ENCODE data around the gene ERC1. TPM values are rescaled to one million over a fixed set of nuclear protein-coding genes. Genes with fewer than 3 reads are reported as not detected.

The ERC1 gene
- total RNA-seq, 2 experiments from 2014 or later = 40.1 to 49.6 TPM

GRCh38 chr12:1362143-1362662 is 371.2 kb downstream of the ERC1 start:
- H3K4me1 Mint-ChIP-seq (ENCODE audit: low read depth) = no peaks in the 10 kb centered on the region
- H3K36me3 Mint-ChIP-seq (ENCODE audit: low read depth) = peaks cover 6% of the 10 kb centered on the region
- ATAC-seq (ENCODE audit: poor library complexity) = no peak
- no peak overlapping the region for H3K4me3 ChIP-seq (ENCODE audit: low read length)
- no peaks in the 10 kb centered on the region for H3K27me3 ChIP-seq (ENCODE audit: control insufficient read depth in 1 of 2, insufficient read depth in 2 of 2, low read length in 2 of 2)
- no peak for DNase-seq
- POLR2A ChIA-PET = no interaction called here
- CTCF ChIA-PET = no interaction called here
- H3K9me3 ChIP-seq (ENCODE audit: control insufficient read depth in 1 of 2, insufficient read depth in 1 of 2, low read length in 2 of 2) = no peaks in the 10 kb centered on the region
- no peaks in the 10 kb centered on the region for H3K27me3 Mint-ChIP-seq
- no peak overlapping the region for H3K27ac ChIP-seq (ENCODE audit: low read depth in 1 of 2, low read length in 2 of 2)
- TF ChIP-seq CTCF (IDR thresholded peaks at IDR 0.05) = no peak
- intact Hi-C loops (cut with DNase I, micrococcal nuclease) = no loop called here
- peaks cover 2% of the 10 kb centered on the region for H3K9me3 Mint-ChIP-seq
- H3K4me1 ChIP-seq (ENCODE audit: insufficient read depth, low read length) = no peaks in the 10 kb centered on the region
- H3K4me3 Mint-ChIP-seq = no peak overlapping the region
- no peak overlapping the region for H3K27ac Mint-ChIP-seq
- H3K36me3 ChIP-seq (ENCODE audit: insufficient read depth, low read length) = no peaks in the 10 kb centered on the region

GRCh38 chr12:1365703-1366102 is 374.7 kb downstream of the ERC1 start:
- H3K27ac Mint-ChIP-seq = no peak overlapping the region
- Histone ChIP-seq H3K9me3 (ENCODE audit: control insufficient read depth in 1 of 2, insufficient read depth in 1 of 2, low read length in 2 of 2) (no peaks in the 10 kb centered on the region), H3K27ac (ENCODE audit: low read depth in 1 of 2, low read length in 2 of 2) (no peak overlapping the region), H3K4me3 (ENCODE audit: low read length) (no peak overlapping the region), H3K27me3 (ENCODE audit: control insufficient read depth in 1 of 2, insufficient read depth in 2 of 2, low read length in 2 of 2) (no peaks in the 10 kb centered on the region), H3K36me3 (ENCODE audit: insufficient read depth, low read length) (no peaks in the 10 kb centered on the region), H3K4me1 (ENCODE audit: insufficient read depth, low read length) (no peaks in the 10 kb centered on the region)
- CTCF ChIA-PET = no interaction called here
- DNase-seq (no peak), ATAC-seq (ENCODE audit: poor library complexity) (no peak)
- POLR2A ChIA-PET = no interaction called here
- H3K4me3 Mint-ChIP-seq = no peak overlapping the region
- H3K4me1 Mint-ChIP-seq (ENCODE audit: low read depth) = no peaks in the 10 kb centered on the region
- intact Hi-C loops (cut with DNase I, micrococcal nuclease) = no loop called here
- TF ChIP-seq CTCF (IDR thresholded peaks at IDR 0.05) = no peak
- H3K36me3 Mint-ChIP-seq (ENCODE audit: low read depth) = peaks cover 11% of the 10 kb centered on the region
- no peaks in the 10 kb centered on the region for H3K27me3 Mint-ChIP-seq
- peaks cover 2% of the 10 kb centered on the region for H3K9me3 Mint-ChIP-seq

GRCh38 chr12:1367331-1368291 is 376.6 kb downstream of the ERC1 start:
- Mint-ChIP-seq H3K27me3 (no peaks in the 10 kb centered on the region), H3K36me3 (ENCODE audit: low read depth) (peaks cover 28% of the 10 kb centered on the region), H3K4me3 (no peak overlapping the region), H3K4me1 (ENCODE audit: low read depth) (no peaks in the 10 kb centered on the region), H3K27ac (no peak overlapping the region), H3K9me3 (peaks cover 2% of the 10 kb centered on the region)
- H3K27ac ChIP-seq (ENCODE audit: low read depth in 1 of 2, low read length in 2 of 2) = no peak overlapping the region
- peaks cover 6% of the 10 kb centered on the region for H3K36me3 ChIP-seq (ENCODE audit: insufficient read depth, low read length)
- ChIA-PET CTCF (no interaction called here), POLR2A (no interaction called here)
- ATAC-seq (ENCODE audit: poor library complexity) (no peak), DNase-seq (no peak)
- no peaks in the 10 kb centered on the region for H3K9me3 ChIP-seq (ENCODE audit: control insufficient read depth in 1 of 2, insufficient read depth in 1 of 2, low read length in 2 of 2)
- TF ChIP-seq CTCF (IDR thresholded peaks at IDR 0.05) = no peak
- no peaks in the 10 kb centered on the region for H3K4me1 ChIP-seq (ENCODE audit: insufficient read depth, low read length)
- intact Hi-C loops (cut with DNase I, micrococcal nuclease) = no loop called here
- H3K27me3 ChIP-seq (ENCODE audit: control insufficient read depth in 1 of 2, insufficient read depth in 2 of 2, low read length in 2 of 2) = no peaks in the 10 kb centered on the region
- H3K4me3 ChIP-seq (ENCODE audit: low read length) = no peak overlapping the region
